GM12875 (cell line): ENCODE data around the gene ZNF83.
"Not testable (repeated sequence)": the region's sequence is repeated elsewhere in the genome, so short reads cannot be mapped to it uniquely, and the experiment has no call there.

Experiments used
- H3K4me3 ChIP-seq: one replicate; pipeline ENCODE4 v1.5.1; 2011; ENCODE audit warnings: low read depth, low read length, control low read depth
- TF ChIP-seq, protein P1 (sequence below): IDR thresholded peaks from 2 replicates; pipeline ENCODE4 v1.5.1; 2011; ENCODE audit warnings: low read depth, mild to moderate bottlenecking, control low read depth, inconsistent platforms, low read length, moderate library complexity, borderline replicate concordance; ENCODE audit not compliant: insufficient read depth

ZNF83 gene

DNA sequence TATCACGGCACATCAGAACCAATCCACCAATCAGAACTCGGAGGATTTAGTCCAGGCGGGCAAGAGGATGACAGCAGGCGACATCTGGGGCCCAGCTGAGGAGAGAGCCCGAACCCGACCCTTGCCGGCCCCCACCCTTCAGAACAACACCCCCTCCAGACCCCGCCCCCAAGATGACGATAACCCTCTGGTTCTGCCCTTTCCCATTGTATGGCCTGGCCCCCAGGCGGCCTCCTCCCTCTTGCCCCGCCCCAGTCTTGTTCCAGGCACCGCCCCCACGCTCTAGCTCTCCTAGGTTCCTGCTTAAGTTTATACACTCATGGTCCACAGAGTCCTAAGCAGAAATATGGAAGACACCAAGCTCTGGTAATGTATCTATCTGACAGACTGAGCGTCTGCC is 2.8 kb upstream of the ZNF83 start:
- TF ChIP-seq, protein P1, sequence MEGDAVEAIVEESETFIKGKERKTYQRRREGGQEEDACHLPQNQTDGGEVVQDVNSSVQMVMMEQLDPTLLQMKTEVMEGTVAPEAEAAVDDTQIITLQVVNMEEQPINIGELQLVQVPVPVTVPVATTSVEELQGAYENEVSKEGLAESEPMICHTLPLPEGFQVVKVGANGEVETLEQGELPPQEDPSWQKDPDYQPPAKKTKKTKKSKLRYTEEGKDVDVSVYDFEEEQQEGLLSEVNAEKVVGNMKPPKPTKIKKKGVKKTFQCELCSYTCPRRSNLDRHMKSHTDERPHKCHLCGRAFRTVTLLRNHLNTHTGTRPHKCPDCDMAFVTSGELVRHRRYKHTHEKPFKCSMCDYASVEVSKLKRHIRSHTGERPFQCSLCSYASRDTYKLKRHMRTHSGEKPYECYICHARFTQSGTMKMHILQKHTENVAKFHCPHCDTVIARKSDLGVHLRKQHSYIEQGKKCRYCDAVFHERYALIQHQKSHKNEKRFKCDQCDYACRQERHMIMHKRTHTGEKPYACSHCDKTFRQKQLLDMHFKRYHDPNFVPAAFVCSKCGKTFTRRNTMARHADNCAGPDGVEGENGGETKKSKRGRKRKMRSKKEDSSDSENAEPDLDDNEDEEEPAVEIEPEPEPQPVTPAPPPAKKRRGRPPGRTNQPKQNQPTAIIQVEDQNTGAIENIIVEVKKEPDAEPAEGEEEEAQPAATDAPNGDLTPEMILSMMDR: no peak
- H3K4me3 ChIP-seq: no peak overlapping the region

DNA sequence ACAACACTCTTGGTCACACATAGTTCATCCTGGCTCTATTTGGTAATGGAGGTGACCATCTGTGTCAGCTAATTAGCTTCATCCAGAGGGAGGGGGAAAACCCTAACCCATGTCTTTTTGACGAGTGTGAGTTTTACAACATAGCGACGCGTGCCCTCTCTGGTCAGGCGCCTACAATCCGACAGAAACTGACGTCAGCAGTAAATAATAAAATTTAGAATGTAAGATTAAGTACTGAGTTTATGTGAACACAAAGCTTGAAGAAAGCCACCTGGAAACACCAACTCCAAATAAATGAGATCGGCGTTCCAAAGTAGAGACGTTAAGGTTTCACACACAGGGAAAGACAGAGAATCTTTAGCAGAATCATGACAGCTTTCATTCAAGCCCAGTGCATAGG is 1.8 kb upstream of the ZNF83 start:
- TF ChIP-seq, protein P1: no peak

DNA sequence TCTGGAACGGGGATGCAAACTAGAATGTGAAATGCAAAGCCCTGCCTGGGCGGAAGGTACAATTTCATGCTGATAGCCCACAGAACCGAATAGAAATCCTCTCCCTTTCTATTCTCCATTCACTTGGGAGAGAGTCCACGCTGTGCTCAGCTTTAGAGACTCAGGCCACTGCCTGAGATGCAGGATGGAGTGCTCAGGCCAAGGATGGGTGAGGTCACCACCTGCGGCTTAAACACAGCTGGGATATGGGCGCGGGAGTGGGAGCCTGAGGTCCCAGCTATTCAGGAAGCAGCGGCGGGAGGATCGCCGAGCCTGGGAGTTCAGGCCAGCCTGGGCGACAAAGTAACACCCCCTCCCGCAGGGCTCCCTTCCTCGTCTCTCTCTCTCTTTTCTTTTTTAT is 446 bp upstream of the ZNF83 start:
- TF ChIP-seq, protein P1: no peak
- H3K4me3 ChIP-seq: peak overlapping the region; percentile 32

More for the DNA sequence above, 1.8 kb upstream of the ZNF83 start:
- no peak overlapping the region for H3K4me3 ChIP-seq

DNA sequence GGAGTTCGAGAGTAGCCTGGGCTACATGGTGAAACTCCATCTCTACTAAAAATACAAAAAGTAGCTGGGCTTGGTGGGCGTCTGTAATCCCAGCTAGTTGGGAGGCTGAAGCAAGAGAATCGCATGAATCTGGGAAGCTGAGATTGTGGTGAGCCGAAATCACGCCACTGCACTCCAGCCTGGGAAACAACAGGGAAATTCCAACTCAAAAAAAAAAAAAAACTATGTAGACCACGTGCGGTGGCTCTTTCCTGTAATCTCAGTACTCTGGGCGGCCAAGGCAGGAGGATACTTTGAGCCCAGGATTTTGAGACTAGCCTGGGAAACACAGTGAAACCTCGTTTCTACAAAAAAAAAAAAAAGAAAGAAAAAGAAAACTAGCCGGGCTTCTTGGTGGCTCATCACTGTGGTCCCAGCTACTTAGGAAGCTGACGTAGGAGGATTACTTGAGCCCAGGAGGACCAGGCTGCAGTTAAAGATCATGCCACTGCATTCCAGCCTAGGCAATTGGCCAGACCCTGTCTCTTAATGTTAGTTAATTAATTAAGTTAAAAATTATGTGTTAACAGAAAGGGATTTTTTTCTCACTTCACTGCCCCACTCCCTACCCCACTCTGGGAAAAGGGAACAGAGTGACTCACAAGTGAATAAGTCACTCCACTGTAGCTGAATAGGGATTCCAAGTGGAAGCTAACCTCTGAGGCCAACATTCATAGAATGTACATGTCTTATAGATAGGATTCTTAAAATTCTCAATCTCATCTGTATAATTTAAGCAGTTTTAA is 2.2 kb downstream of the ZNF83 start:
- TF ChIP-seq, protein P1: no peak
- H3K4me3 ChIP-seq: no peak overlapping the region

DNA sequence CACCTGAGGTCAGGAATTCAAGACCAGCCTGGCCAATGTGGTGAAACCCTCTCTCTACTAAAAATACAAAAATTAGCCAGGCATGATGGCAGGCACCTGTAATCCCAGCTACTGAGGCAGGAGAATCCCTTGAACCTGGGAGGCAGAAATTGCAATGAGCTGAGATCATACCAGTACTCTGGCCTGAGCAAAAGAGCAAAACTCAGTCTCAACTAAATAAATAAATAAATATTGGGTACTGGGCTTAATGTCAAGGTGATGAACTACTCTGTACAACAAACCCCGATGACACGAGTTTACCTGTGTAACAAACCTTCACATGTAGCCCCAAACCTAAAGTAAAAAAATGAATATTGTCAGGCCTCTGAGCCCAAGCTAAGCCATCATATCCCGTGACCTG is 10.7 kb downstream of the ZNF83 start:
- not testable (repeated sequence) for H3K4me3 ChIP-seq

DNA sequence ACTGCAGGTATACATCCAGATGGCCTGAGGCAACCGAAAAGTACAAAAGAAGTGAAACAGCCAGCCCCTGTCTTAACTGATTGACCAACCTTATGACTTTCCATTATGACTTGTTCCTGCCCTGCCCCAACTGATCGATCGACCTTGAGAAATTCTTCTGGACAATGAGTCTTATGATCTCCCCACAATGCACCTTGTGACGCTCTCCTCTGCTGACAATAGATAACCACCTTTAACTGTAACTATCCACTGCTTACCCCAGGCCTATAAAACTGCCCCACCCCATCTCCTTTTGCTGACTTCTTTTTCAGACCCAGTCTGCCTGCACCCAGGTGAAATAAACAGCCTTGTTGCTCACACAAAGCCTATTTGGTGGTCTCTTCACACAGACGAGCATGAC is 11.2 kb downstream of the ZNF83 start:
- TF ChIP-seq, protein P1: no peak
- H3K4me3 ChIP-seq: no peak overlapping the region

DNA sequence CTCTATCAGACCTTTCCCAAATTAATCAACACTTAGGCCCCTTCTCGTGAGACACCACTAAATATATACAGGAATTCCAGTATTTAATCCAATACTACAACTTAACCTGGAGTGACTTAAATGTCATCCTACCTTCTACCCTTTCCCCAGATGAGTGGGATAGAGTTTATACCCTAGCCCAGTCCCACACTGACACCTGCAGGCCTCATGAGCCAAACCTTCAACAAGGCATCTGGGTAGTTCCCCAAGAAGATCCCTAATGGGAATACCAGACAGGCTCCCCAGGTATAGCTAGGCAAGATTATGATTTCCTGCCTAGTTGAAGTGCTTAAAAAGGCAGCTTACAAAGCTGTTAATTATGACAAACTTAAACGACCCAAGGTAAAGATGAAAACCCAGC is 15.9 kb downstream of the ZNF83 start:
- TF ChIP-seq, protein P1: no peak
- H3K4me3 ChIP-seq: no peak overlapping the region
